H1 (cell line): ENCODE measurements around the gene TP53BP1. TPM values are rescaled to one million over a fixed set of nuclear protein-coding genes. Genes with fewer than 3 reads are reported as not detected.

Experiments
- CBX8 ChIP-seq: fragments of 300-800, 300-1000 bp; sonication (generic); IDR thresholded peaks from 2 replicates; pipeline ENCODE4 v1.7.1; 2016; ENCODE audit warnings: low read depth, low read length, borderline replicate concordance
- GTF2F1 ChIP-seq: IDR thresholded peaks from 2 replicates; pipeline ENCODE4 v1.6.1; 2012; ENCODE audit warnings: low read depth, low read length, improper control_type of control experiment, borderline replicate concordance
- RXRA ChIP-seq: IDR thresholded peaks from 2 replicates; pipeline ENCODE4 v1.6.1; 2011; ENCODE audit warnings: low read depth, mild to moderate bottlenecking, low read length, moderate library complexity; ENCODE audit not compliant: insufficient read depth
- SP1 ChIP-seq: IDR thresholded peaks from 2 replicates; pipeline ENCODE4 v1.6.1; 2011; ENCODE audit warnings: low read depth, low read length
- TAF1 ChIP-seq: IDR thresholded peaks from 2 replicates; pipeline ENCODE4 v1.6.1; 2011; ENCODE audit warnings: mild to moderate bottlenecking, low read depth, low read length
- TBP ChIP-seq: IDR thresholded peaks from 2 replicates; pipeline ENCODE4 v1.6.1; 2011; ENCODE audit warnings: low read depth, low read length, improper control_type of control experiment
- ZNF274 ChIP-seq: IDR thresholded peaks from 2 replicates; pipeline ENCODE4 v1.7.0; 2012; ENCODE audit warnings: low read length, borderline replicate concordance; ENCODE audit errors: extremely low read depth
- polyA plus RNA-seq, 7 experiments: library from polyadenylated mRNA; depleted of rRNA in 3 of 7; stranded (reverse) in 5 of 7; unstranded in 2 of 7; fragments of >200 nt in 5 of 7; fragments of 200-250 nt in 2 of 7; gene quantifications; 1 replicate in 5 of 7; 2 replicates in 1 of 7; 4 replicates in 1 of 7; pipeline versions ENCODE4 v1.2.1 to v1.2.3, GENCODE V29; 2011 to 2013; ENCODE audit warnings: missing spikeins in 2 of 7, mixed read lengths in 2 of 7
- total RNA-seq: library from RNA; stranded (reverse); fragmentation: NEBNext Ultra II Directional; extraction: Animal tissue kit (Norgen Biotek cat#: 25700); gene quantifications from 2 replicates; pipeline ENCODE4 v1.2.1, GENCODE V29; 2021

TP53BP1 gene
- total and polyA plus RNA-seq, 2 of the 8 experiments (the other 6 are each of a cell fraction or from before 2014, with no cell fraction given) = 34.1 to 63.6 TPM

DNA sequence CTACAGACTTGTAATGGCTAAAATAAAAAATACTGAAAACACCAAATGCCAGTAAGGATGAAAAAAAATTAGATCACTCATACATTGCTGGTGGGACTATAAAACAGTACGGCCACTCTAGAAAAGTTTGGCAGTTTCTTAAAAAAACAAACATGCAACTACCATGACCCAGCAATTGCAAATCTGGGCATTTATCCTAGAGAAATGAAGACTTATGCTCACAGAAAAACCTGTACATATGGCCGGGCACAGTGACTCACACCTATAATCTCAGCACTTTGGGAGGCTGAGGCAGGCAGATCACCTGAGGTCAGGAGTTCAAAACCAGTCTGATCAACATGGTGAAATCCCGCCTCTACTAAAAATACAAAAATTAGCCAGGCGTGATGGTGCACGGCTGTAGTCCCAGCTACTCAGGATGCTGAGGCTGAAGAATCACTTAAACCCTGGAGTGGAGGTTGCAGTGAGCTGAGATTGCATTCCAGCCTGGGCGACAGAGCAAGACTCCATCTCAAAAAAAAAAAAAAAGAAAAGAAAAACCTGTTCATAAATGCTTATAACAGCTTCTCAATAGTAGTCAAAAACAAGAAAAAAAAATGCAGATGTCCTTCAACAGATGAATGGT, 5.6 kb downstream of the TP53BP1 start (continued):
- TF ChIP-seq RXRA (no peak), CBX8 (no peak), TAF1 (no peak), GTF2F1 (no peak), SP1 (no peak), TBP (no peak), ZNF274 (no peak)
